HG03097 (cell line): ENCODE results near the gene ARHGEF16.

ENCODE experiments used
- ATAC-seq: cut with Tn5 transposase; IDR thresholded peaks from one replicate; pipeline ENCODE4 v1.9.1; 2021; ENCODE audit not compliant: unreplicated experiment, low FRiP score

ARHGEF16 gene

GRCh38 chr1:3530086-3530925 lies 75.8 kb downstream of the ARHGEF16 start:
- no peak for ATAC-seq
